GM18507 (cell line): ENCODE data around the gene CHST3.
"Not testable (repeated sequence)": the region's sequence is repeated elsewhere in the genome, so short reads cannot be mapped to it uniquely, and the experiment has no call there.

Experiments used
- DNase-seq: peaks from one replicate; pipeline ENCODE4 v3.0.0; 2011; ENCODE audit warnings: low read depth; ENCODE audit not compliant: insufficient read length; ENCODE audit errors: extremely low spot score
- FAIRE-seq: peaks from 2 replicates; lab custom pipeline; 2011; peaks lifted over from hg19 to GRCh38; lab: Jason Lieb, UNC

CHST3 gene

GRCh38 chr10:71946700-71947099 lies 17.5 kb upstream of the CHST3 start:
- no peak for FAIRE-seq
- no peak for DNase-seq

GRCh38 chr10:71948496-71949067 lies 15.6 kb upstream of the CHST3 start:
- no peak for FAIRE-seq
- no peak for DNase-seq

DNA sequence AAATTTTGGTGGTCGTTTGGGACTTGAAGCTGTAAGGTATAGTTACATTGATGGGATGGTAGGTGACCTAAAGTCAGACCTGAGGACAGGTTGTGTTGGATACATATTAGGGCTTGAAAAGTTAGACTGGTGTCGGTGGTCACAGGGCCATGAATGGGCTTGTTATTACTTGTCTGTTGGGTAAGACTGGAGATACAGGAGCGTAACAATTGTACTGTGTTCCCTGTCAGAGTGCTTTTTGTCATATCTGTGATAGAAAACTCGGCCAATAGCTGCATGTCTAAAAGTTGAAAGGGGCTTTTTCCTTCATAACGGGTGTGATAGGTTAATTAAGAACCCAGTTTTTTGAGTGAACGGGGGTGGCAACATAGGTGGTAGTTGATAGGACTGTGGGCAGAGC lies 13.5 kb upstream of the CHST3 start:
- FAIRE-seq (no peak), DNase-seq (no peak)

DNA sequence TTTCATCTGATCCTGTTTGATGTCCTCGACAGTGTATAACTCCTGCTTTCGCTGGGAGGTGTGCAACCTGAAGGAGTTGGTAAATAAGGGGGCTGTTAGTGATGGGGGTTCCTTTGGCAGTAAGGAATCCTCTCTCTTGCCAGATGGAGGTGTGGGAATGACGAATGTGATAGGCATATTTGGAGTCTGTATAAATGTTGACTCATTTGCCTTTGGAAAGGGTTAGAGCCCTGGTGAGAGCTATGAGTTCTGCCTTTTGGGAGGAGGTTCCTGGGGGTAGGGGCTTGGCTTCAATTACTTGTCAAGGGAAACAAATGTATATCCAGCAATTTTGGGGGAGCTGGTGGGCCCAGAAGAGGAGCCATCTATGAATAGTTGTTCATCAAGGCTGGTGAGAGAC lies 11.4 kb upstream of the CHST3 start:
- FAIRE-seq (no peak), DNase-seq (no peak)

DNA sequence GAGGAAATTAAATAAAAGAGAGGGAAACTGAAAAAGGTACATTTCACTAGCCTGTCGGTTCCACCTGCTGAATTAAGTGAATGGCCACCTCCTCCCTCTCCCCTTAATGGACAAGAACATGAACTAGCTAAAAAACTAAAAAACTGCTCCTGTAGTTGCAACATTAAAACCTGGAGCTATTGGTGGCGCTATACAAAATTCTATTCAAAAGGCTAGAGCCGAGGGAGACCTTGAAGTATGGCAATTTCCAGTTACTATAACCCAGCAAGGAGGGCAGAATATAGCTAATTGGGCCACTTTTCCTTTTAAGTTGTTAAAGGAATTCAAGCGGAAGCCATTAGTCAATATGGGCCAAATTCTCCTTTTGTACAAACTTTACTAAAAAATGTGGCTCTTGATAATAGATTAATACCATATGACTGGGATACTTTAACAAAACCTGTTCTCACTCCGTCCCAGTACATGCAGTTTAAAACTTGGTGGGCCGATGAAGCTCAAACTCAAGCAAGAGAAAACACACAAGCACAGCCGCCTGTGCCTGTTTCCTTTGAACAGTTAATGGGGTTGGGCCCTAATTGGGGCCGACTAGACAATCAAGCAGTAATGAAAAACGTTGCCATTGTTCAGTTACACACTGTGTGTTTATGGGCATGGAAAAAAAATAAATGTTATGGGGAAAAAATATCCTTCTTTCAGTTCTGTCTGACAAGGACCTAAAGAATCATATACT lies 6.5 kb upstream of the CHST3 start:
- FAIRE-seq: no peak
- DNase-seq: no peak

DNA sequence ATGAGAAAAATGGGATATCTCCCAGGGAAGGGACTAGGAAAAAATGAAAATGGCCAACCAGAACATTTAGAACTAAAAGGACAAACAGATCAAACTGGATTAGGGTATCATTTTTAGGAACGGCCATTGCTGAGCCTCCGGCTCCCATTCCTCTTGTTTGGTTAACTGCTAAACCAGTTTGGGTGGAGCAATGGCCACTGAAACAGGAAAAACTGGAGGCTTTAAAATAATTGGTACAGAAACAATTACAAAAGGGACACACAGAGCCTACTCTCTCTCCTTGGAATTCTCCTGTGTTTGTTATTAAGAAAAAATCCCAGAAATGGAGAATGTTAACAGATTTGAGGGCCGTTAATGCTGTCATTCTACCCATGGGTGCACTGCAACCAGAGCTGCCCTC lies 4.7 kb upstream of the CHST3 start:
- DNase-seq: no peak
- no peak for FAIRE-seq

DNA sequence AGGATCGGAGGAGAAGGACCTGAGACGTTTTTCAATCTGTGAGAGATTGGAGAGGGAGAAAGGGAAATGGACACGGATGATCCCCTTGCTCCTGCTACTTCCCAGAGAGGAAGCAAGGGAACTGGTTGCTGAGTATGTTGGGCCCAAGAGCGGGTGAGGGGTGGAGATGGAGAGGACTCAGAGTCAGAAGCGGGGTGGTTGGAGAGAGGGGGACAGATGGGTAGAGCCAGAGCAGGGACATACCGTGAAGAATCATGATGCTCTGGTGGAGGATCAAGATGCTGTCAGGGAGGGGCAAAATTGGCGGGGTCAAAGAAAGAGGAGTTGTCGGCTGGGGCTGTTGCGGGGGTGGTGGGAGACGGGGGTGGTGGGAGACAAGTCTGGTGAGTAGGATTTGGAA lies 2.4 kb upstream of the CHST3 start:
- no peak for FAIRE-seq
- DNase-seq: no peak

DNA sequence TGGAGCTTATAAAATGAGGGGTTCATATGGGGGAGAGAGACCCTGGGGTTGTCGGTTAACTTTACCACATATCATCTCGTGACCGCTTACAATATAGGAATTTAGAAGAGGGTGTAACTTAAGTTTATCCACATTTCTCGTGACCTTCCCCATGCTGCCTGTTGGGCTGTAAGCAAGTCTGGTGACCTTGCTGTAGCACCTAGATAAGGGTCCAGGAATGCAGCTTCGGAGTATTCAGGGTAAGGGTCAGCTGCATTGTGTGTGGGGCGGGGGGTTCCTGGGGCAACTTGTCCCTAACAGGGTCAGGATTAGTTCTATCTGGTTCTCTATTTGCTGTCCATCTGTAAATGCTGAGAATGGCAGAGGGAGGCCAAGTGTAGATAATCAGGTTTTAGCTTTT lies 1.3 kb upstream of the CHST3 start:
- DNase-seq: no peak
- no peak for FAIRE-seq

- no peak for FAIRE-seq
These were observed 671 bp upstream of the CHST3 start for GRCh38 chr10:71963351-71964097.

GRCh38 chr10:71964743-71965515 lies 734 bp downstream of the CHST3 start:
- DNase-seq (no peak), FAIRE-seq (no peak)

More at GRCh38 chr10:71963351-71964097, 671 bp upstream of the CHST3 start:
- no peak for DNase-seq

DNA sequence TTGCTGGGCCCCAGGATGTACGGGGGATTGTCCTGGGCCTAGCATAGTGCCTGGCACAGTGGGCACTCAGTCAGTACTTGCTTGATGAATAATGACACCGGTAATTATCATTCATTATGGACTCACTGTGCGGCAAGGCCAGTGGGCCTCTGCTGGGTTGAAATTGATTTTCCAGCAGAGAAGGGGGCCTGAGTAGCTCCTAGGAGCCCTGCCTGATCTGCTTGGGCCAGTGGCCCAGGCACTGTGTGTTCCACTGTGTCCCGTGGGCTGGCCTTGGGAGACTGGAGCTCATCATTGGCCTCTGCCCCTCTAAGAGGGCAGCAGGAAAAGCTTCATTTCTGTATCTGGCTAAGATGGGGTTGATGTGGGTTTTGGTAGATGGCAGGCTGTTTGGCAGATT lies 1.4 kb downstream of the CHST3 start:
- DNase-seq (no peak), FAIRE-seq (no peak)

DNA sequence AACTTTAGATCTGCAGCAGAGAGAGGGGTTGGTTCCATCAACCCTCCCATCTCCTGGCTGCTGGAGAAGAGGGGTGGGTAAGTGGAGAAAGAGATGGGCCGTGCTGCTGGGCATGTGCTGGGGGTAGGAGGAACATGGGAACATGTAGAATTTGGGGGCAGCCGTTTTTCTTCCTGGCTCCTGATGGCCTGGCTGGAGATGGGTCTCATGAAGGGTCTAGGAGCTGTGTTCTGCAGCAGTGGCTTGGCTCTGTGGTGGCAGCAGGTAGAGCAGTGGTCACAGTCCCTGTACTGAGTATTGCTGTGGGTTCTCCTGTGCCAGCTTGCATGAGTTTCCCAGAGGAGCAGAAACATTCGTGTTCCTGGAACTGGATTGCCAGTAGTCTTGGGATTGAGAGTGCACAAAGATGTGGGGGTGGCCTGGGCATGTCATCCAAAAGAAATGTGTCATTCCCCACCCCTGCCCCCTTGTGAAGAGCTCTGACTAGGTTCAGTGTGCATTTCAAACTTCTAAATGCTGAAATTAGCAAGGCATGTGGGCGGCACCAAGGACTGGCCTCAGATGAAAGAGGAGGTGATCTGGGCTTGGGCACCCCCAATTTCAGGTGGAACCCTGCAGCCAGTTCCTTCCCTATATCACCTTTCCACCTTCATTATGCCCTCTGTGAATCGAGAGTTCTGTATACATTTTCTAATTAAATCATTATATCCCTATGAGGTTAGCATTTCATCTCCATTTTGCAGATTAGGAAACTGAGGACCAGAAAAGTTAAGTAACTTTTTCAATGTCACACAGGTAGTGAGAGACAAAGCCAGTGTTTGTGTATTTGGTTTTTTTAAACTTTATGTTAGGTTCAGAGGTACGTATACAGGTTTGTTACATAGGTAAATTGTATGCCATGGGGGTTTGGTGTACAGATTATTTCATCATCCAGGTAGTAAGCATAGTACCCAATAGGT lies 2.1 kb downstream of the CHST3 start:
- no peak for FAIRE-seq
- DNase-seq: no peak

DNA sequence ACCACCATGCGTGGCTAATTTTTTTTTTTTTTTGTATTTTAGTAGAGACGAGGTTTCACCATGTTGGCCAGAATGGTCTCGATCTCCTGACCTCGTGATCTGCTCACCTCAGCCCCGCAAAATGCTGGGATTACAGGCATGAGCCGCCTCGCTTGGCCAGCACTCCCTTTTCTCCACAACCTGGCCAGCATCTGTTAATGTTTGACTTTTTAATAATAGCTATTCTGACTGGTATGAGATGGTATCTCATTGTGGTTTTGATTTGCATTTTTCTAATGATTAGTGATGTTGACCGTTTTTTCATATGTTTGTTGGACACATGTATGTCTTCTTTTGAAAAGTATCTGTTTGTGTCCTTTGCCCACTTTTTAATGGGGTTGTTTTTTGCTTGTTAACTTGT lies 3.8 kb downstream of the CHST3 start:
- FAIRE-seq: peak; percentile 79
- DNase-seq: not testable (repeated sequence)

- no peak for FAIRE-seq
- DNase-seq: no peak
These were observed 4.6 kb downstream of the CHST3 start for GRCh38 chr10:71968553-71969474.

DNA sequence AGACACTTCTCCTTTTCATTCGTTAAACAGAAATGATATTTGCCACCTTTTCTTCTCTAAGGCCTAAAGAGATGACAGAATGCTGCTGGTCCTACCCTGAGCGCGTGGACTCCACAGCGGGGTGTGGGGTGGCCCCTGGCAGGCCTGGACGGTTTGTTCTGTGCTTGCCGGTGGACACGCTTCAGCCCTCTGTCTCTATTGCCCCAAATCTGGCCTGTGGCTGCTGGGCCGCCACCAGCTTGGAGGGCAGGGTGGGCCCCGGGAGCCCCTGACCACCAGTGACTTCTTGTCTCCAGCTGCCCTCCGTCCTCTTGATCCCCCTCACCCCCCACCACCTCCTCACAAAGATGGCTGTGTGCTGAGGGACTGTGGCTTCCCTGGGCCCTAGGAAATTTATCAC lies 5.7 kb downstream of the CHST3 start:
- DNase-seq: no peak
- FAIRE-seq: no peak

DNA sequence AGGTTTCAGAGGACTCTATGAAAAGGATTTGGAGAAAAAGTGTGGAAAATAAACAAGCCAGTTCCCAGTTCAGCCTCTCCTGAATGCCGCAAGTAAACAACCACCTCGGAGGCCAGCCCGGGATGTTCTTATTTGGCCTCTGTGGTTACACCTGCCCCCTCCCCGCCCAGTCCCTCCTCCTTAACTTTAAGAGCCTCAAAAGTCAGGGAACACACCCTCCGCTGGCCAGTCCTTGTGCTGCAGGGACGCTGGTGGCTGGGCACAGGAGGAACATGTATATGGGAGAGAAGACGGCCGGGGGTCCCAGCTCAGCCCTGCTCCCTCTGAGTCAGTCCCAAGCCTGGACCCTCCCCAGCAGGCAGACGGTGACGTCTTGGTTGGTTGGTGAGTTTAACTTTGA lies 6.1 kb downstream of the CHST3 start:
- DNase-seq (no peak), FAIRE-seq (no peak)

- DNase-seq (no peak), FAIRE-seq (no peak)
These were observed 6.7 kb downstream of the CHST3 start for GRCh38 chr10:71970869-71971268.

- DNase-seq (no peak), FAIRE-seq (no peak)
These were observed 7.1 kb downstream of the CHST3 start for GRCh38 chr10:71971311-71971731.
